Smooth muscle cell of the brain vasculature (primary cell): Measurements from ENCODE around the gene MYOD1.

Experiments used
- DNase-seq: peaks from one replicate; pipeline ENCODE4 v3.0.0-alpha.2; 2012; ENCODE audit warnings: low read depth, low spot score

The MYOD1 gene

GRCh38 chr11:17770917-17771316 lies 51.5 kb downstream of the MYOD1 start:
- no peak for DNase-seq

- no peak for DNase-seq
Measured at GRCh38 chr11:17771415-17771814, 52.0 kb downstream of the MYOD1 start.
